GM21447 (cell line): ENCODE data around the gene MS4A6A.
"Not testable (repeated sequence)": the region's sequence is repeated elsewhere in the genome, so short reads cannot be mapped to it uniquely, and the experiment has no call there.

Experiments used
- ATAC-seq: cut with Tn5 transposase; IDR thresholded peaks from one replicate; pipeline ENCODE4 v1.9.1; 2021; ENCODE audit not compliant: unreplicated experiment

The MS4A6A gene

GRCh38 chr11:60130496-60130895, 52.4 kb downstream of the MS4A6A start:
- ATAC-seq: no peak

GRCh38 chr11:60129853-60130252, 53.0 kb downstream of the MS4A6A start:
- no peak for ATAC-seq

- ATAC-seq: not testable (repeated sequence)
These were observed 54.0 kb downstream of the MS4A6A start for GRCh38 chr11:60128866-60129265.

- no peak for ATAC-seq
These were observed 54.5 kb downstream of the MS4A6A start for GRCh38 chr11:60128376-60128775.

- no peak for ATAC-seq
These were observed 55.5 kb downstream of the MS4A6A start for GRCh38 chr11:60127311-60127811.

GRCh38 chr11:60125956-60126585, 56.8 kb downstream of the MS4A6A start:
- ATAC-seq: no peak

GRCh38 chr11:60124802-60125432, 58.0 kb downstream of the MS4A6A start:
- ATAC-seq: no peak
